Measurements from ENCODE around the gene TRPM2.

DNA sequence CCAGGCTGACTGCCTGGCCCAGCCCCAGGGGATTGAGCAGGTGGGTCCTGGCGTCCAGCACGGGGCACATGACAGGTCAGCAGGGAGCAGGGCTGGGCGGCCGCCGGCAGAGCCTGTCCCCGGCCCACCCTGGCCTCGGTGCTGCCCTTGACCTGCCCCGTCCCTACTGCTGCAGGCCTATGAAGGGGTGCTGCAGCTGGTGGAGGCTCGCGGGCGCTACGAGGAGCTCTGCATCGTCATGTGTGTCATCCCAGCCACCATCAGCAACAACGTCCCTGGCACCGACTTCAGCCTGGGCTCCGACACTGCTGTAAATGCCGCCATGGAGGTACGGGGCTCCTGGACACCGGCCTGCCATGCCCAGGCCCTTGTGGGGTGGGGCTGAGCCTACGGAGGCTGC, 29.8 kb upstream of the TRPM2 start:
- no peak for TF ChIP-seq POLR2A (IDR thresholded peaks at IDR 0.05)
- no peak for TF ChIP-seq CTCF (IDR thresholded peaks at IDR 0.05 in 4 of 5, conservative IDR thresholded peaks at IDR 0.05 in 1 of 5)
